Gastrocnemius medialis (tissue), 4 donors: Measurements from ENCODE around the gene CBX6. TPM values are rescaled to one million over a fixed set of nuclear protein-coding genes. Genes with fewer than 3 reads are reported as not detected.
A peak's percentile ranks its signal among the peaks of the same experiment; 100 is the strongest.

Experiments
- ATAC-seq, 2 donors: fragments of 150-250 bp; one replicate each; pipeline ENCODE4 v1.9.1; 2016
- DNase-seq, 2 donors: peaks; one replicate each; pipeline ENCODE4 v3.0.0-alpha.2; 2019
- H3K27ac ChIP-seq, 4 donors: fragments of 200-600 bp; sonication (generic); 1 replicate in 1 of 4; 2 replicates in 3 of 4; pipeline ENCODE4 v1.5.1; 2016 to 2018; ENCODE audit warnings: mild to moderate bottlenecking in 2 of 4, moderate library complexity in 1 of 4
- H3K27me3 ChIP-seq, 3 donors: fragments of 200-600 bp; sonication (generic) in 2 of 3; 1 replicate in 1 of 3; 2 replicates in 2 of 3; pipeline versions ENCODE4 v1.5.1 to v1.6.0; 2016 to 2019; ENCODE audit warnings: mild to moderate bottlenecking in 1 of 3, moderate library complexity in 1 of 3
- H3K36me3 ChIP-seq, 2 donors: fragments of 200-600 bp; sonication (generic) in 1 of 2; one replicate each; pipeline ENCODE4 v1.5.1; 2017 to 2018
- H3K4me1 ChIP-seq, 2 donors: fragments of 200-600 bp; sonication (generic) in 1 of 2; one replicate each; pipeline ENCODE4 v1.5.1; 2016 to 2017; ENCODE audit warnings: mild to moderate bottlenecking in 2 of 2
- H3K4me3 ChIP-seq, 4 donors: fragments of 200-600 bp; sonication (generic) in 3 of 4; 1 replicate in 1 of 4; 2 replicates in 3 of 4; pipeline ENCODE4 v1.5.1; 2016 to 2019; ENCODE audit warnings: mild to moderate bottlenecking in 2 of 4
- H3K9me3 ChIP-seq, 3 donors: fragments of 200-600 bp; sonication (generic) in 2 of 3; 1 replicate in 1 of 3; 2 replicates in 2 of 3; pipeline ENCODE4 v1.5.1; 2016 to 2019
- POLR2A ChIP-seq, 2 donors: fragments of 450-650 bp; IDR thresholded peaks; one replicate each; pipeline ENCODE4 v1.6.1; 2017; ENCODE audit warnings: antibody characterized with exemption in 2 of 2, mild to moderate bottlenecking in 2 of 2, moderate library complexity in 2 of 2
- in situ Hi-C, 4 donors: fragments of 200-750 bp; cut with MboI; loops; one replicate each; pipeline versions ENCODE4 v1.15.0 to v1.8.0; 2017; ENCODE audit warnings: low sequenced_read_pairs in 4 of 4
- intact Hi-C: fragments of 100-400 bp; cut with DNase I; formaldehyde crosslinking; loops from one replicate; pipeline ENCODE4 v1.15.1; 2023; ENCODE audit warnings: low total_unique reads
- total RNA-seq, 4 donors: library from RNA; depleted of rRNA; stranded (reverse); fragments of >200 nt; gene quantifications; one replicate each; pipeline versions ENCODE4 v1.1.0 to v1.2.3, GENCODE V29; 2016
- TF ChIP-seq, protein P1 (sequence below), 5 experiments: fragments of 450-650 bp in 3 of 5; fragments of 200-600 bp in 2 of 5; sonication (generic) in 2 of 5; IDR thresholded peaks in 4 of 5; conservative IDR thresholded peaks in 1 of 5; 1 replicate in 4 of 5; 2 replicates in 1 of 5; pipeline ENCODE4 v1.5.1; 2016 to 2019; ENCODE audit warnings: antibody characterized with exemption in 5 of 5, mild to moderate bottlenecking in 3 of 5, moderate library complexity in 3 of 5

Gene CBX6
- total RNA-seq, 4 donors from 2014 or later: 8.4 to 21.5 (median 17.7) TPM

DNA sequence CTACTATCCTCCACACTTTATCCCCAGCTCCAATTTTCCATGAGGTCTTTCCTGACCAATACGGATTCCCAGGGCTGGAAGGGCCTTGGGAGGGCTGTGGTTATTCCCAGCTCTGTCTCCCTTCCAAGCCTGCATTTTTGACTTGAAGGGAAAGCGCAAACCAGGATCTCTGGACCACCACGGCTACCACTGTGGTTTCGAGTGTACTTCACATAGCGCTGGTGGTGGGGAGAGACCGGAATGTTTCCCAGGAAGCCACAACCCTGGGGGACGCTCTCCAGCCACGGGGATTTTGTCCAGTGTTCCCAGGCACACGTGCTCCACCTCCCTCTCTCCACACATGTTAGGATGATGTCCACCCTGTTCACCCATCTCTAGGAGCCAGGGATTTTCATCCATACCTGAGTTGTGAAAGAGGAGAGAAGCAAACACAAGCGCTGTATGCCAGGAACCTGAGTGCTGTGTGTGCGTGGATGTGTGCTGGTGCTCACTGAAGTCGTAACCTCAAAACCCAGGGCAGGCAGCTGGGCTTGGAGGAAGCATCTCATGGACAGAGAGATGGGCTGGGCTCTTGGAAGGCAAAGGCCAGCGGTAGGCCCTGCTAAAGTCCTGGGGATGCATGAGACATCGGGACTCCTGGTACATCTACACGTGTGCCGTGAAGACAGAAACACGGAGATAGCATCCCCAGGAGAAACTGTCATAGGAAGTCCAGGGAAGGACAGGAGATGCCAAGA, 26.8 kb downstream of the CBX6 start:
- TF ChIP-seq POLR2A (IDR thresholded peaks at IDR 0.05): no peak
- TF ChIP-seq, protein P1, sequence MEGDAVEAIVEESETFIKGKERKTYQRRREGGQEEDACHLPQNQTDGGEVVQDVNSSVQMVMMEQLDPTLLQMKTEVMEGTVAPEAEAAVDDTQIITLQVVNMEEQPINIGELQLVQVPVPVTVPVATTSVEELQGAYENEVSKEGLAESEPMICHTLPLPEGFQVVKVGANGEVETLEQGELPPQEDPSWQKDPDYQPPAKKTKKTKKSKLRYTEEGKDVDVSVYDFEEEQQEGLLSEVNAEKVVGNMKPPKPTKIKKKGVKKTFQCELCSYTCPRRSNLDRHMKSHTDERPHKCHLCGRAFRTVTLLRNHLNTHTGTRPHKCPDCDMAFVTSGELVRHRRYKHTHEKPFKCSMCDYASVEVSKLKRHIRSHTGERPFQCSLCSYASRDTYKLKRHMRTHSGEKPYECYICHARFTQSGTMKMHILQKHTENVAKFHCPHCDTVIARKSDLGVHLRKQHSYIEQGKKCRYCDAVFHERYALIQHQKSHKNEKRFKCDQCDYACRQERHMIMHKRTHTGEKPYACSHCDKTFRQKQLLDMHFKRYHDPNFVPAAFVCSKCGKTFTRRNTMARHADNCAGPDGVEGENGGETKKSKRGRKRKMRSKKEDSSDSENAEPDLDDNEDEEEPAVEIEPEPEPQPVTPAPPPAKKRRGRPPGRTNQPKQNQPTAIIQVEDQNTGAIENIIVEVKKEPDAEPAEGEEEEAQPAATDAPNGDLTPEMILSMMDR (IDR thresholded peaks at IDR 0.05 in 4 of 5, conservative IDR thresholded peaks at IDR 0.05 in 1 of 5): no peak
- H3K27ac ChIP-seq: no peak overlapping the region
- no peaks in the 10 kb centered on the region for H3K4me1 ChIP-seq
- intact Hi-C loops (no loop called here), in situ Hi-C loops (no loop called here)
- DNase-seq (no peak), ATAC-seq (no peak)
- H3K36me3 ChIP-seq: no peaks in the 10 kb centered on the region
- H3K9me3 ChIP-seq: no peaks in the 10 kb centered on the region
- peaks cover 9 to 26% (median 18%) of the 10 kb centered on the region in 3 donors for H3K27me3 ChIP-seq
- H3K4me3 ChIP-seq: no peak overlapping the region

DNA sequence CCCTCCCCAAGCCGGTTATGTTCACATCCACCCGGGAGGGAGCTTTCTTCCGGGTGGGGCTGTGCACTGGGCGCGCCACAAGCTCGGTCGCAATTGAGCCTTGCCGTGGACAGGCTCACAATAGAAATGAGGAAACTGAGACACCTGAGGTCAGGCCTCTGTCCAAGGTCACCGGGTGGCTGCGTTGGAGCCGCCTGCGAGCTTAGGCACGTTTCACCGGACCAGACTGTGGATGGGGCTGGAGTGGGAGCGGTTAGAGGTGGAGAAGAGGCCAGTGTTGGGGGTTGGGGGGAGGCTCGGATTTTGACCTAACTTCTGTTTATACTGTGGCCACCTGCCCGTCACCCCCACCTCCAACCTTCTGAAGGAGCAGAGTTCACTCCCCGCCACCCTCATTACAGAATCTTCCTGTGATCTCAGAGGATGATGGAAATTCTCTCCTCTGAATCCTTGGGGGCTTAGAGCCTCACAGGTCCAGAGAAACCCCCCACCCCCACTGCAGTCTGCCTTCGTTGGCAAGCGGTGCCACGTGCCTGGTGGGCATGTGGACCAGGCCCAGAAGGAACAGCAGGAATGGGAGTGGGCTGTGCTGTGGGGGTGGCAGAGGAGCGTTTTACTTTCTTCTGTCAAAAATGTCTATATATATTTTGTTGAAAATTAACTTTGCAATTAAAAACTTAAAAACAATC, 27.6 kb downstream of the CBX6 start:
- in situ Hi-C loops (no loop called here), intact Hi-C loops (loop anchor here (5.0 kb wide), 2 partner anchors 42 to 77 kb away; no protein-coding TSS in a partner anchor)
- Histone ChIP-seq H3K27me3 (peaks cover 9 to 26% (median 17%) of the 10 kb centered on the region in 3 donors), H3K4me1 (no peaks in the 10 kb centered on the region), H3K27ac (no peak overlapping the region), H3K36me3 (no peaks in the 10 kb centered on the region), H3K9me3 (no peaks in the 10 kb centered on the region), H3K4me3 (peak overlapping the region; percentile 12 to 40 (median 38))
- ATAC-seq (peak in 1 of 2 donors; percentile 7), DNase-seq (no peak)
- no peak for TF ChIP-seq POLR2A (IDR thresholded peaks at IDR 0.05)
- TF ChIP-seq, protein P1 (IDR thresholded peaks at IDR 0.05 in 4 of 5, conservative IDR thresholded peaks at IDR 0.05 in 1 of 5): no peak

DNA sequence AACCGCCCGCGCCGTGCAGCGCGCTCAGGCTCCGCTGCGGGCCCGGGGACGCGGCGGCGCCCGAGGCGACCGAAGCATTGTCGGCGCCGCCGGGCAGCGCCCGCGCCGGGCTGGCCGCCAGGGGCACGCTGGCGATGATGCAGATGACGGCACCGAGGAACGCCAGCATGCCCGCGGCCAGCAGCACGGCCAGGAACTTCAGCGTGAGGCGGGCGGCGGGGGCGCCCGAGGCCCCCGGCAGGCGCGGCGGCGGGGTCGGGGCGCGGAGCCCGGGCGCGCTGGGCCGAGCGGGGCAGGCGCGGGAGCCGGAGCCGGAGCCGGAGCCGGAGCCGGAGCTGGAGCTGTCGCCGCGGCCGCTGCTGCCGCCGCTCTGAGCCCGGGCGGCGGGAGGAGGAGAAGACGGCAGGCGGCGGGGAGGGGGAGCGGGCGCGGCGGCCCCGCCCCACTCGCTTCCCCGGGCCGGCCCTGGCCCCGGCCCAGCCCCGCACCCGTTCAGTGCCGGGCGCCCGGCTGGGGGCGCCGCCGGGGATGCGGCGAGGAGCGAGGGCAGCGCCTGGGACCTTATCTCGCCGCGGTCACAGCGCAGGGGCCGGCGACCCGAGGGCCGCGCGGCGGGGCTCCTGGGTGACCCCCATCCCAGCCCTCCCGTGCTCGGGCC, 28.2 kb downstream of the CBX6 start, which contains the start of gene NPTXR:
TSS of gene NPTXR (minus strand) at position 372 of the 658 bp plus-strand sequence.
- ATAC-seq: peak; percentile 66 to 74
- TF ChIP-seq POLR2A (IDR thresholded peaks at IDR 0.05): peak; percentile 21 to 38
- TF ChIP-seq, protein P1 (IDR thresholded peaks at IDR 0.05 in 4 of 5, conservative IDR thresholded peaks at IDR 0.05 in 1 of 5): no peak
- in situ Hi-C loops (no loop called here), intact Hi-C loops (loop anchor here (5.0 kb wide), 2 partner anchors 41 to 76 kb away; no protein-coding TSS in a partner anchor)
- Histone ChIP-seq H3K36me3 (no peaks in the 10 kb centered on the region), H3K27me3 (peaks cover 9 to 23% (median 17%) of the 10 kb centered on the region in 3 donors), H3K4me1 (no peaks in the 10 kb centered on the region), H3K9me3 (no peaks in the 10 kb centered on the region), H3K27ac (no peak within 1 kb of the TSS), H3K4me3 (peak within 1 kb of the TSS; percentile 12 to 45 (median 39))
- DNase-seq: peak in 1 of 2 donors; percentile 36

DNA sequence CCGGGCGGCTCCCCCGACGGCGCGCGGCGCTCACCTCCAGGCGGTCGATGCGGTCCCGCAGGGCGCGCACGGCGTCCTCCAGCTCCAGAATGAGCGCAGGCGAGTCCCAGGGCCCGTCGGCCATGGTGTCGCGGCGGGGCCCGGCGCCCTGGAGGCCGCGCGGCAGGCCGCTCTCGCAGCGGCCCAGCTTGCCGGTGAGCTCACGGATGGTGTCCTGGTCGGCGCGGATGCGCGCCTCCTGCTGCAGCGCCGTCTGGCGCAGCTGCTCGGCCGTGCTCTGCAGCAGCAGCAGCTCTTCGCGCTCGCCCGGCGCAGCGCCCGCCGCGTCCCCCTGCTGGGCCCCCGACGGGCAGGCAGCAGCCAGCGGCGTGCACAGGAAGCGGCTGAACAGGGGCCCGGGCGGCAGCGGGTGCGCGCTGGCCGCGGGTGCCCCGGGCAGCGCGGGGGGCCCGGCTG, 28.8 kb downstream of the CBX6 start:
- intact Hi-C loops (loop anchor here (5.0 kb wide), 2 partner anchors 41 to 76 kb away; no protein-coding TSS in a partner anchor), in situ Hi-C loops (no loop called here)
- Histone ChIP-seq H3K4me1 (no peaks in the 10 kb centered on the region), H3K9me3 (no peaks in the 10 kb centered on the region), H3K27ac (no peak overlapping the region), H3K4me3 (peak overlapping the region in 3 of 4 donors; percentile 9 to 45 (median 40)), H3K36me3 (no peaks in the 10 kb centered on the region), H3K27me3 (peaks cover 9 to 23% (median 17%) of the 10 kb centered on the region in 3 donors)
- TF ChIP-seq, protein P1 (IDR thresholded peaks at IDR 0.05 in 4 of 5, conservative IDR thresholded peaks at IDR 0.05 in 1 of 5): peak in 2 of 5 experiments; percentile 12 to 34
- TF ChIP-seq POLR2A (IDR thresholded peaks at IDR 0.05): no peak
- DNase-seq (no peak), ATAC-seq (peak; percentile 29 to 36)
